Activated CD8-positive, alpha-beta memory T cell treated with anti-CD3 and anti-CD28 coated beads for 24 hours (primary cell): ENCODE results near the gene COL5A1.
"Not testable (repeated sequence)": the region's sequence is repeated elsewhere in the genome, so short reads cannot be mapped to it uniquely, and the experiment has no call there.

Experiments used
- DNase-seq: peaks from one replicate; pipeline ENCODE4 v3.0.0-alpha.2; 2020

The COL5A1 gene

GRCh38 chr9:134658378-134658955 lies 16.9 kb downstream of the COL5A1 start:
- DNase-seq = no peak

- no peak for DNase-seq
Observed at GRCh38 chr9:134659688-134660131, 18.1 kb downstream of the COL5A1 start.

DNA sequence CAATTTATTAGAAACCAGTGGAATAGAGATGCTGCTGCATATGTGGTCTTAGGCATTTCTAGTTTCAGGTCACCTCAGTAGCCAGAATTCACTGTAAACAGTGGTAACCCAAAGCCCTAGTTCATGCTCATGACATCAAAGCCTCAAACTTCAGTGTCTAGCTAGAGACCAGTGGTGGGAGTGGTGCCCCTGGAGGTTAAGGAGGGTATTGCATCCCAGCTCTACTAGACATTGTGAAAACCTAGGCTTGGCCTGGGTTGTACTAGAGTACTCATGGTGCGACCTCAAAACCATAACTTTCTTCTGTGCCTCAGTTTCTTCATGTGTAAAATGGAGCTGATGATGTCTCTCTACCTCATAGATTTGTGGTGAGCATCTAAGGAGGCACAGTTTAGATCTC lies 18.8 kb downstream of the COL5A1 start:
- DNase-seq = no peak

DNA sequence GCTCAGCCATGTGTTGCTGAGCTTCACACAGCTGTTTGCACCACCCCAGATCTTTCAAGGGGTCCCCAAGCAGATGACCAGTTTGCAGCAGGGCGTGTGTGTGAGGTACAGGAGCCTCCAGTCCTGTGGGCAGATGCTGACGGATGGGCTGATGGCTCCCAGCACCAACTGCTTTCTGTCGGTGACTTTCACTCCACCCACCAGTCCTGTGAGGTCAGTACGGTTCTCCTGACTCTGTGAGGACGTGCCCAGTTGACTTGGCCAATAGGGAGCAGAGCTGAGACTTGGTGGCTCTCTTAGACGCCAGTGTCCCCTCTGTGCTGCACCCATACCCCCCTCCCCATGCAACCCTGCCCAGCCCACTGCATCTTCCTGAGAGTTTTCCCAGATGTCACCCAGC lies 19.7 kb downstream of the COL5A1 start:
- DNase-seq = no peak

- DNase-seq = no peak
Observed at GRCh38 chr9:134661791-134662142, 20.2 kb downstream of the COL5A1 start.

DNA sequence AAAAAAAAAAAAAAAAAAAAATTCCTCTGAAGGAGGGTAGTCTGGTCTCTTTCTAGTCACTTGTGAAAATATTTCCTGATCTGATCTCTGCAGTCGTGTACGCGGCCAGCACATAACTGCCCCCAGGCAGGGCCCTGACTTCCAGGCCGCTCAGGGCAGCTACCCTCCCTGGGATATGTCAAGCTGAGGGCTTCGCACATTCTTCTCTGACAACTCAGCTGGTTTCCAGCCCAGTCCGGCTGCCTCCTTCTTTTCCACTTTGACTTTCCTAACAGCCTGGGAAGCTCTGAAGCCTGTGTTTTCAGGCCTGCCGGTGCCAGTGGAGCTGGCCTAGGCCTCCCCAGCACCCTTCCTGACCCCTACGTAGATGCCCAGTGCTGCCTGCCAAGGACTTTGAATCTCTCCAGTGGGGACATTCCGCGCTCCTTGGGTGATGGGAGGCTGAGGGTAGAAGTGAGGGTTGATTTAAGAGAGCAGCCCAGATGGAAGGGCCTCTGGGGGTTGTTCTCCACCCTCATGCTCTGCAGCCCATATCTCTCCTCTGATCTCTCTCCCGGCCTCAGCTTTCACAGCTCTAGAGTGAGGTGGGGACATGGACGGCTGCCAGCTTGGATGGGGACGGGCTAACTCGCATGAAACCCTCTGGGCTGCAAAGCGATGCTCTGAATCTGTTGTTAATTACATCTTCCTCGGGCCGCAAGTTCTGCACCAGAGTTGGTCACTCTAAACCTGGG lies 20.7 kb downstream of the COL5A1 start:
- DNase-seq = no peak

DNA sequence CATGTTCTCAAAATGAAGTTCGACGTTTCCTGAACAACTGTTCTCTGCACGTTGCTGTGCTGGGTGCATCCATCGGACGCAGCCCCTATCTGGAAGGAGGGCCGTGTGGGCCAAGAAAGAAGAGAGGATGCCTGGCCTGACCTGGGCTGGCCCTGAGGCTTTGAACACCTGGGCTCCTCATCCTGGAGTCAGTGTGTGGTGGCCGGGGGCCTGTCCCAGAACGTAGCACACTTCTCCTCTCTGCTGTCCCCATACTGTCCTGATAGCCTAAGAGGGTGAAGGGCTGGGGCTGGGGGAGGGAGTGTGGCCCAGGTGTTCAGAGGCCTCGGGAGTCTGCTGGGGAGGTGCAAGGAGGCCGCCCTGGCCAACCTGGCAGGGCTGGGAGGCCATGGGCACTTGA lies 21.5 kb downstream of the COL5A1 start:
- no peak for DNase-seq

DNA sequence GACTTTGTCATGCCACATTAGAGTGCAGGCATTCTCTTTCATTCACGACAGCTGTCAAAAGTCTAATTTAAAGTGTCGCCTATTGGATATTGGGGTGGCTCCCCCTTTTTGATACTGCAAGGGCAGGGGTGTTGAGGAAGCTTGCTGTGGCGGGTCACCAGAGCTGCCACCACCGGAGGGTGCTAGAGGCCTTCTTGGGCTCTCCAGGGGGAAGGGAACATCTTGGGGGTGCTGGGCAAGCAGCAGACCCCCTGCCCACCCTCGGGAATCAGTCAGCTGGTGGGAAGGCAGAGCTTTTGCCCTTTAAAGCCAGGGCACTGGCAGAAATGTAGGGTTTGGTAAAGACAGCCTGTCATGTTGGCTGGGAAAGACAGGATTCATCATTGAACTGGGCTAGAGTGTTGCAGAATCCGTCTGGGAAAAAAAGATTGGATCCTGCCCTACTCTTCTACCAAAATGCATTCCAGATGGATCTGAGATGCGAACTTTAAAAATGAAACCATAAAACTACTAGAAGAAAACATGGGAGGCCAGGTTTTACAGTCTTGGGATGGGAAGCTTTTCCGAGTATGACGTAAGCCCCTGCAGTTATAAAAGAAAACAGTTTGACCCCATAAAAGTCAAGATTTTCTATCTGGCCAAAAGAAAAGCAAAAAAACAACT lies 22.3 kb downstream of the COL5A1 start:
- DNase-seq = no peak

DNA sequence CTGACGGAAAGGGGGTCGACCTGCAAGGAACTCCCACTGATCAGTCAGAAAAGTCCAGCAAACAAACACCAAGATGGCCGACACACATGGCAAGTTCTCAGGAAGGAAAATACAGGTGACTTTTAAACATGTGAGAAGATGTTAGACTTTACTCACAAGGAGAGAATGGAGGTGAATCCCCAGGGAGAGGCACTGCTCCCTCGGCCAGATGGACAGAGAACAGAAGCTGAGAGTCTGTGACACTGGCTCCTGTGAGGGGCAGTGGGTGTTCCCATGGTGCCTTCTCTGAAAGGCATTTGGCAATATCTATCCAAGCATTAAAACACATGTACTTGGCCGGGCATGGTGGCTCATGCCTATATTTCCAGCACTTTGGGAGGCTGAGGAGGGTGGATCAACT lies 22.8 kb downstream of the COL5A1 start:
- no peak for DNase-seq

GRCh38 chr9:134666208-134666607 lies 24.6 kb downstream of the COL5A1 start:
- no peak for DNase-seq

DNA sequence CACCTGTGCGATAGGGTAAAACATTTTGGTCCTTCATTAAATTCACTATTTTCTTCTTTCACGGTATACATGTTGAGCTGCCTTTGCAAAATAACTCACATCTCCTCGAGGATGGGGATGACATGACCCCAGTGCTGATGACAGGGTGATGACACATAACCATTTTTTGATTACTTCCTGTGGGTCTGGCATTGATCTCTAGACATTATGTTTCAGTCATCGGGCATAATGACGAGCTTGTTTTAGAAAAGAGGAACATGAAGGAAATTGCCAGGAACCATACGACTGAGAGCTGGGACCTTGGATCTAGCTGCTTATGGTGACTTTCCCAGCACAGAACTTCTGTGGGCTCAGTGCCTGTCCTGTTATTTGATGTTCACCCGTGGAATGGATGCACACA lies 25.2 kb downstream of the COL5A1 start:
- DNase-seq = no peak

DNA sequence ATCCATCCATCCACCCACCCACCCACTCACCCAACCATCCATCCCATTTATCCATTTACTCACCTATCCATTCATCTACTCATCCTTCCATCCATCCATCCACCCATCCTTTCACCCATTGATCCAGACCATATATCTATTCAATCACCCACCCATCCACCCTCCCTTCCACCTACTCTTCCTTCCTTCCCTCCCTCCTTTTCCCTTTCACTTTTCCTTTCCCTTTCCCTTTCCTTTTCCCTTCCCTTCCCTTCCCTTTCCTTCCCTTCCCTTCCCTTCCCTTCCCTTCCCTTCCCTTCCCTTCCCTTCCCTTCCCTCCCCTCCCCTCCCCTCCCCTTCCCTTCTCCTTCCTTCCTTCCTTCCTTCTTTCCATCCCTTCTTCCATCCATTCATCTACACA lies 27.4 kb downstream of the COL5A1 start:
- DNase-seq = not testable (repeated sequence)

DNA sequence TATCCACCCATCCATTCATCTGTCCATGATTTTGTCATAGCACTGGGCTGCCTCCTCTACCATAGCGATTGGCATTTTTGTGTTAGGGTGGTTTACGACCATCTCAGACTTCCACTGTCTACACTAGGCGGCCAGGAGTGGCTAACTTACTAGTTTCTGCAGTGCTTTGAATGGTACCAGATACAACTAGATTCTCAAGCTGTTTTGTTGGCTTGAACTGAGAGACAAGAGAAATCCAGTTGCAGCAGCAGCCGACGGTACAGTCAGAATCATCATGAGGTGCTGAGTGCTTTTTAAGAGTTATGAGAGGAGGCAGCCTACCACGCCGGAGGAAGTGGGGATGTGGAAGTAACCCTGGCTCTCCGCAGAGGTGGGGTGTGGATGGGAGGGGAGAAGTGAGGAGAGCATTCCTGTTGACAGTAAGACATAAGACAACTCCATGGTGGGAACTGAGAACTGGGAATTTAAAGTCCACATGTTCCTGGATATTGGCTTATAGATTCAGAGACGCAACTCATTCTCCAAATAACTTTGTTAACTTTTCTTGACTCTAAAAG lies 27.9 kb downstream of the COL5A1 start:
- no peak for DNase-seq

- DNase-seq = no peak
Observed at GRCh38 chr9:134670042-134670525, 28.5 kb downstream of the COL5A1 start.

DNA sequence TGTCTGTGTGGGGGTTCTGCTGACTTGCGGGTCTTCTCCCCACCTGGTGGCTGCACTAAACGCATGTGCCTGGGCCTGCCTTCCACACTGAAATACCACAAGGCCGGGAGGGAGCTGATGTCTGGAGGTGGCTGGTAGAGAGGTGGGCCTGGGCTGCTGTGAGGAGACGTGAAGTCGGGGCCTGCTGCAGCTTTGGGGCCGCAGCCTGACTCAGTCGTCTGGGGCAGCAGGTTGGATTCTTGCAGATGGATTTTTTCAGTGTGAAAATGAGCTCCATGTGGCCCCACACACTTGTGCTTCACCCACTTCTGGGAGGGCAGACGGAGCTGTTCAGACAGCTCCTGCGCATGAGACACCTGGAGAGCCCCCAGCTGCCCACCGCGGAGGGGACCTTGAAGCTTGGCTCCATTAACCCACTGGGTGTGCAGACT lies 29.3 kb downstream of the COL5A1 start:
- no peak for DNase-seq

GRCh38 chr9:134671341-134672113 lies 29.9 kb downstream of the COL5A1 start:
- no peak for DNase-seq

- no peak for DNase-seq
Observed at GRCh38 chr9:134676361-134676760, 34.8 kb downstream of the COL5A1 start.

DNA sequence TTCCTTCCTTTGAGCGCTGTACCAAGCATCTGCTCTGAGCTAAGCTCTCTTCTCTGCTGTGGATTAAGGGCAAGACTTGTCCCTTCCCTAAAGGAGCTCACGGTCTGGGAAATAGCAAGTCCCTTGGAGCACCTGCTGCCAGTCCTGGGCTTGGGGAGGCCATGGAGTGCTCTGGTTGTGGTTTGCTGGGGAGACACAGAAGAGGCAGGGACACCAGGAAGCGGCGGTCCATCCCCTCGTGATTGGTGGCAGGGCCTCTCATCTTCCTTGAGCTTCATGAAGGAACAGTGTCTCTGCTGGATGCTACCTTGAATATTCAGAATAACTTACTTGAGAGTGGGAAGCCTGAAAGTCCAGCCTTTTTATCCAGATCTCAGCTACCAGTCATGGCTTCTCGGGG lies 35.3 kb downstream of the COL5A1 start:
- no peak for DNase-seq

GRCh38 chr9:134677743-134678142 lies 36.1 kb downstream of the COL5A1 start:
- DNase-seq = no peak

- no peak for DNase-seq
Observed at GRCh38 chr9:134678206-134678605, 36.6 kb downstream of the COL5A1 start.

DNA sequence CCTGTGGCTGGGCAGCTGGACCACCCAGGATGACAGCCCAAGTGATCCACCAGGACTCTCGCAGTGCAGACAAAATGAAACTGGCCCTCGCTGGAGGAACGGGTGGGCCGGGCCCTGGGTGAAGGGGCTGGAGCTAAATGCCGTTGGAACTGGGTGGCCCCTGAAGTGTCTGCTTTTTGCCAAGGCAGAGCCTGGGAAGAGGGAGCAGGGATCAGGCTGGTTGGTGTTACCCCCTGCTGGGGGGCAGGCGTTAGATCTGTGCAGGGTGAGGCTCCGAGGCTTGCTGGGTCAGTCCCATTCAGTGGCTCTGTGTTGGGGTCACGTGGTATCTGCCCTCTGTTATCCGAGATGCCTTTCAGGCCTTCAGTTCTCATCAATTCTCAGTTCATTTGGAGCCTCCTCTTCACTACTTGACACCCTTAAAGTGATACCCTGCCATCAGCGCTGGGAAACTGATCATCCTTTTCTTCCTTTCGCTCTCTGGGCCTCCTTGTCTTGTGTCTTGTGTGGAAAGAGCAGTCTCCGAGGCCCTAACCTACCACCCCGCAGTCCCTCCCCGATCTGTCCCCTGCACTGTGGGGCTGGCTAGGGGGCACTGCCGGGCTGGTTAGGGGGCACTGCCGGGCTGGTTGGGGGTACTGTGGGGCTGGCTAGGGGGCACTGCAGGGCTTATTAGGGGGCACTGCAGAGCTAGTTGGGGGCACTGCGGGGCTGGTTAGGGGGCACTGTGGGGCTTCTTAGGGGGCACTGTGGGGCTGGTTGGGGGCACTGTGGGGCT lies 37.3 kb downstream of the COL5A1 start:
- no peak for DNase-seq
